Activated CD4-positive, alpha-beta T cell treated with anti-CD3 and anti-CD28 coated beads for 36 hours (primary cell): ENCODE data around the gene PHACTR1. TPM values are rescaled to one million over a fixed set of nuclear protein-coding genes. Genes with fewer than 3 reads are reported as not detected.
"Not testable (repeated sequence)": the region's sequence is repeated elsewhere in the genome, so short reads cannot be mapped to it uniquely, and the experiment has no call there.

Experiments
- ATAC-seq: fragments of 200-7000 bp; cut with Tn5 transposase; one replicate; pipeline ENCODE4 v1.10.0; 2021; ENCODE audit warnings: mild to moderate bottlenecking, moderate library complexity
- CTCF ChIA-PET: fragments of 350-600 bp; sonication (Branson Sonifier 250); formaldehyde crosslinking; loops from one replicate; lab custom pipeline; 2021; ENCODE audit warnings: antibody characterized with exemption; lab: Charles Lee
- POLR2A ChIA-PET: fragments of 350-600 bp; sonication (Branson Sonifier 250); formaldehyde crosslinking; loops from one replicate; lab custom pipeline; 2021; ENCODE audit warnings: antibody characterized with exemption, inconsistent platforms; lab: Charles Lee
- DNase-seq: peaks from one replicate; pipeline ENCODE4 v3.0.0-alpha.2; 2020
- H3K27ac Mint-ChIP-seq: one replicate; pipeline ENCODE4 v1.8.0; 2021; ENCODE audit warnings: mixed read lengths
- H3K27me3 Mint-ChIP-seq: one replicate; pipeline ENCODE4 v1.8.0; 2021; ENCODE audit warnings: mixed read lengths
- H3K36me3 Mint-ChIP-seq: one replicate; pipeline ENCODE4 v1.8.0; 2021; ENCODE audit warnings: low read depth, mixed read lengths
- H3K4me1 Mint-ChIP-seq: one replicate; pipeline ENCODE4 v1.8.0; 2021; ENCODE audit warnings: mixed read lengths
- H3K4me3 Mint-ChIP-seq: one replicate; pipeline ENCODE4 v1.8.0; 2021; ENCODE audit warnings: mild to moderate bottlenecking, moderate library complexity, mixed read lengths
- H3K9me3 Mint-ChIP-seq: one replicate; pipeline ENCODE4 v1.8.0; 2021; ENCODE audit warnings: low read depth, mixed read lengths
- intact Hi-C, 2 experiments: fragments of 100-400 bp; cut with DNase I in 1 of 2; cut with micrococcal nuclease in 1 of 2; formaldehyde crosslinking; loops; one replicate each; pipeline versions ENCODE4 v1.14.2 to v1.15.1; 2022 to 2024; cut with DNase I, micrococcal nuclease
- total RNA-seq, 2 experiments: library from RNA; stranded (reverse); gene quantifications; one replicate each; pipeline ENCODE4 v1.2.3, GENCODE V29; 2021

PHACTR1 gene
- total RNA-seq, 2 experiments from 2014 or later, result 0.07 TPM; not detected in 1

GRCh38 chr6:13239530-13240455 lies 523.2 kb downstream of the PHACTR1 start:
- ChIA-PET POLR2A (interaction anchor here (0.7 to 1.1 kb wide), 2 partner anchors 12 to 37 kb away, joined by 3 to 7 read pairs; no protein-coding TSS in a partner anchor), CTCF (interaction anchor here (0.5 to 0.9 kb wide), 3 partner anchors 11 to 99 kb away, joined by 3 to 4 read pairs (median 3); no protein-coding TSS in a partner anchor)
- Mint-ChIP-seq H3K4me3 (no peak overlapping the region), H3K9me3 (peaks cover 6% of the 10 kb centered on the region), H3K36me3 (no peaks in the 10 kb centered on the region), H3K27me3 (peaks cover 3% of the 10 kb centered on the region), H3K4me1 (no peaks in the 10 kb centered on the region), H3K27ac (no peak overlapping the region)
- DNase-seq (no peak), ATAC-seq (no peak)
- intact Hi-C loops, result no loop called here

- ATAC-seq (no peak), DNase-seq (no peak)
- no peak overlapping the region for H3K27ac Mint-ChIP-seq
- peaks cover 3% of the 10 kb centered on the region for H3K27me3 Mint-ChIP-seq
- no peaks in the 10 kb centered on the region for H3K36me3 Mint-ChIP-seq
- intact Hi-C loops, result no loop called here
- ChIA-PET POLR2A (no interaction called here), CTCF (no interaction called here)
- no peaks in the 10 kb centered on the region for H3K4me1 Mint-ChIP-seq
- peaks cover 6% of the 10 kb centered on the region for H3K9me3 Mint-ChIP-seq
- no peak overlapping the region for H3K4me3 Mint-ChIP-seq
Measured at GRCh38 chr6:13241364-13241763, 524.8 kb downstream of the PHACTR1 start.

- H3K27ac Mint-ChIP-seq, result no peak overlapping the region
- no peaks in the 10 kb centered on the region for H3K4me1 Mint-ChIP-seq
- DNase-seq (no peak), ATAC-seq (no peak)
- peaks cover 6% of the 10 kb centered on the region for H3K9me3 Mint-ChIP-seq
- no peak overlapping the region for H3K4me3 Mint-ChIP-seq
- peaks cover 3% of the 10 kb centered on the region for H3K27me3 Mint-ChIP-seq
- no peaks in the 10 kb centered on the region for H3K36me3 Mint-ChIP-seq
- intact Hi-C loops, result no loop called here
- ChIA-PET POLR2A (no interaction called here), CTCF (no interaction called here)
Measured at GRCh38 chr6:13242178-13242577, 525.6 kb downstream of the PHACTR1 start.

- intact Hi-C loops, result no loop called here
- Mint-ChIP-seq H3K9me3 (peaks cover 6% of the 10 kb centered on the region), H3K27me3 (peaks cover 3% of the 10 kb centered on the region), H3K4me1 (no peaks in the 10 kb centered on the region), H3K4me3 (no peak overlapping the region), H3K36me3 (no peaks in the 10 kb centered on the region), H3K27ac (no peak overlapping the region)
- POLR2A ChIA-PET, result no interaction called here
- CTCF ChIA-PET, result interaction anchor here (0.6 kb wide), 1 partner anchor 39 kb away, joined by 3 read pairs; no protein-coding TSS in a partner anchor
- ATAC-seq, result no peak
- no peak for DNase-seq
Measured at GRCh38 chr6:13242590-13242989, 526.0 kb downstream of the PHACTR1 start.

- H3K27me3 Mint-ChIP-seq, result peaks cover 4% of the 10 kb centered on the region
- ChIA-PET CTCF (interaction anchor here (0.6 to 0.7 kb wide), 2 partner anchors 39 to 55 kb away, joined by 3 read pairs; no protein-coding TSS in a partner anchor), POLR2A (interaction anchor here (0.6 kb wide), 1 partner anchor 87 kb away, joined by 3 read pairs; no protein-coding TSS in a partner anchor)
- no peaks in the 10 kb centered on the region for H3K36me3 Mint-ChIP-seq
- DNase-seq, result no peak
- intact Hi-C loops, result no loop called here
- no peak overlapping the region for H3K4me3 Mint-ChIP-seq
- H3K27ac Mint-ChIP-seq, result no peak overlapping the region
- H3K9me3 Mint-ChIP-seq, result peaks cover 6% of the 10 kb centered on the region
- no peaks in the 10 kb centered on the region for H3K4me1 Mint-ChIP-seq
- ATAC-seq, result no peak
Measured at GRCh38 chr6:13243033-13243432, 526.5 kb downstream of the PHACTR1 start.

- H3K27ac Mint-ChIP-seq, H3K4me1 Mint-ChIP-seq, H3K4me3 Mint-ChIP-seq, DNase-seq, H3K9me3 Mint-ChIP-seq, H3K27me3 Mint-ChIP-seq, ATAC-seq, H3K36me3 Mint-ChIP-seq, intact Hi-C loops: not testable (repeated sequence)
- POLR2A ChIA-PET, result interaction anchor here (0.6 kb wide), 1 partner anchor 87 kb away, joined by 3 read pairs; no protein-coding TSS in a partner anchor
- CTCF ChIA-PET, result interaction anchor here (0.7 kb wide), 1 partner anchor 54 kb away, joined by 3 read pairs; no protein-coding TSS in a partner anchor
Measured at GRCh38 chr6:13243745-13244144, 527.2 kb downstream of the PHACTR1 start.

GRCh38 chr6:13247627-13248026 lies 531.1 kb downstream of the PHACTR1 start:
- peaks cover 6% of the 10 kb centered on the region for H3K9me3 Mint-ChIP-seq
- ATAC-seq (no peak), DNase-seq (no peak)
- no peaks in the 10 kb centered on the region for H3K4me1 Mint-ChIP-seq
- CTCF ChIA-PET, result no interaction called here
- POLR2A ChIA-PET, result no interaction called here
- H3K4me3 Mint-ChIP-seq, result no peak overlapping the region
- no peak overlapping the region for H3K27ac Mint-ChIP-seq
- peaks cover 2% of the 10 kb centered on the region for H3K27me3 Mint-ChIP-seq
- intact Hi-C loops, result no loop called here
- no peaks in the 10 kb centered on the region for H3K36me3 Mint-ChIP-seq

- no peaks in the 10 kb centered on the region for H3K4me1 Mint-ChIP-seq
- CTCF ChIA-PET, result no interaction called here
- peaks cover 6% of the 10 kb centered on the region for H3K9me3 Mint-ChIP-seq
- no peak overlapping the region for H3K27ac Mint-ChIP-seq
- DNase-seq (no peak), ATAC-seq (no peak)
- intact Hi-C loops, result no loop called here
- peaks cover 2% of the 10 kb centered on the region for H3K27me3 Mint-ChIP-seq
- POLR2A ChIA-PET, result no interaction called here
- H3K36me3 Mint-ChIP-seq, result no peaks in the 10 kb centered on the region
- no peak overlapping the region for H3K4me3 Mint-ChIP-seq
Measured at GRCh38 chr6:13248053-13248452, 531.5 kb downstream of the PHACTR1 start.

GRCh38 chr6:13248584-13248985 lies 532.0 kb downstream of the PHACTR1 start:
- peaks cover 6% of the 10 kb centered on the region for H3K9me3 Mint-ChIP-seq
- CTCF ChIA-PET, result no interaction called here
- H3K4me3 Mint-ChIP-seq, result no peak overlapping the region
- DNase-seq, result no peak
- intact Hi-C loops, result no loop called here
- H3K4me1 Mint-ChIP-seq, result no peaks in the 10 kb centered on the region
- POLR2A ChIA-PET, result no interaction called here
- no peak overlapping the region for H3K27ac Mint-ChIP-seq
- no peak for ATAC-seq
- H3K36me3 Mint-ChIP-seq, result no peaks in the 10 kb centered on the region
- peaks cover 2% of the 10 kb centered on the region for H3K27me3 Mint-ChIP-seq

GRCh38 chr6:13248994-13249393 lies 532.4 kb downstream of the PHACTR1 start:
- CTCF ChIA-PET, result no interaction called here
- Mint-ChIP-seq H3K36me3 (no peaks in the 10 kb centered on the region), H3K27me3 (peaks cover 2% of the 10 kb centered on the region), H3K4me1 (no peaks in the 10 kb centered on the region), H3K4me3 (no peak overlapping the region), H3K9me3 (peaks cover 1% of the 10 kb centered on the region), H3K27ac (no peak overlapping the region)
- POLR2A ChIA-PET, result no interaction called here
- intact Hi-C loops, result no loop called here
- DNase-seq, result no peak
- no peak for ATAC-seq

GRCh38 chr6:13249817-13250216 lies 533.2 kb downstream of the PHACTR1 start:
- no peak for DNase-seq
- Mint-ChIP-seq H3K4me3 (no peak overlapping the region), H3K4me1 (no peaks in the 10 kb centered on the region), H3K27ac (no peak overlapping the region), H3K27me3 (peaks cover 2% of the 10 kb centered on the region), H3K36me3 (no peaks in the 10 kb centered on the region), H3K9me3 (no peaks in the 10 kb centered on the region)
- ChIA-PET CTCF (no interaction called here), POLR2A (no interaction called here)
- intact Hi-C loops, result no loop called here
- ATAC-seq, result no peak

- CTCF ChIA-PET, result interaction anchor here (0.6 kb wide), 2 partner anchors 11 to 29 kb away, joined by 3 read pairs; no protein-coding TSS in a partner anchor
- intact Hi-C loops, result no loop called here
- H3K9me3 Mint-ChIP-seq, result no peaks in the 10 kb centered on the region
- no peak for DNase-seq
- no peak overlapping the region for H3K4me3 Mint-ChIP-seq
- POLR2A ChIA-PET, result no interaction called here
- H3K4me1 Mint-ChIP-seq, result no peaks in the 10 kb centered on the region
- peaks cover 2% of the 10 kb centered on the region for H3K36me3 Mint-ChIP-seq
- peaks cover 2% of the 10 kb centered on the region for H3K27me3 Mint-ChIP-seq
- no peak for ATAC-seq
- no peak overlapping the region for H3K27ac Mint-ChIP-seq
Measured at GRCh38 chr6:13250703-13251102, 534.1 kb downstream of the PHACTR1 start.
